ENCODE measurements around the gene LITAF.

GRCh38 chr16:11605891-11606290 lies 19.2 kb upstream of the LITAF start:
- TF ChIP-seq CTCF (IDR thresholded peaks at IDR 0.05): no peak
- no peak for TF ChIP-seq BHLHE40 (IDR thresholded peaks at IDR 0.05; ENCODE audit: low read depth, low read length)
- TF ChIP-seq EP300 (IDR thresholded peaks at IDR 0.05): no peak
- no peak for TF ChIP-seq GATA3 (IDR thresholded peaks at IDR 0.05; ENCODE audit: borderline replicate concordance)
- no peak for TF ChIP-seq POLR2A (IDR thresholded peaks at IDR 0.05; ENCODE audit: low read length)
- TF ChIP-seq JUNB (IDR thresholded peaks at IDR 0.05): no peak

Data from A549 (cell line).